HG03103 (cell line): ENCODE results near the gene RTRAF.

Experiments used
- ATAC-seq: cut with Tn5 transposase; IDR thresholded peaks from one replicate; pipeline ENCODE4 v1.9.1; 2021; ENCODE audit warnings: low read depth; ENCODE audit not compliant: unreplicated experiment

Gene RTRAF

GRCh38 chr14:52020161-52020714 is 30.9 kb downstream of the RTRAF start:
- no peak for ATAC-seq

- ATAC-seq = no peak
Measured at GRCh38 chr14:52020866-52021717, 31.7 kb downstream of the RTRAF start.

GRCh38 chr14:52021957-52022600 is 32.7 kb downstream of the RTRAF start:
- ATAC-seq = peak; percentile 73

GRCh38 chr14:52023518-52023917 is 34.2 kb downstream of the RTRAF start:
- no peak for ATAC-seq

GRCh38 chr14:52025310-52025709 is 36.0 kb downstream of the RTRAF start:
- no peak for ATAC-seq

GRCh38 chr14:52026017-52026660 is 36.8 kb downstream of the RTRAF start:
- ATAC-seq = no peak

GRCh38 chr14:52026901-52027300 is 37.6 kb downstream of the RTRAF start:
- ATAC-seq = no peak

GRCh38 chr14:52029881-52030280 is 40.5 kb downstream of the RTRAF start:
- no peak for ATAC-seq

- ATAC-seq = no peak
Measured at GRCh38 chr14:52031781-52032180, 42.4 kb downstream of the RTRAF start.

GRCh38 chr14:52032204-52032801 is 43.0 kb downstream of the RTRAF start:
- ATAC-seq = no peak

GRCh38 chr14:52033101-52033642 is 43.8 kb downstream of the RTRAF start:
- no peak for ATAC-seq

- no peak for ATAC-seq
Measured at GRCh38 chr14:52039124-52039815, 49.9 kb downstream of the RTRAF start.

- ATAC-seq = no peak
Measured at GRCh38 chr14:52040598-52040997, 51.3 kb downstream of the RTRAF start.

GRCh38 chr14:52042371-52043289 is 53.3 kb downstream of the RTRAF start:
- ATAC-seq = no peak

GRCh38 chr14:52043690-52044089 is 54.3 kb downstream of the RTRAF start:
- ATAC-seq = no peak

GRCh38 chr14:52044791-52045522 is 55.6 kb downstream of the RTRAF start:
- ATAC-seq = no peak

GRCh38 chr14:52046376-52046917 is 57.1 kb downstream of the RTRAF start:
- no peak for ATAC-seq

- ATAC-seq = no peak
Measured at GRCh38 chr14:52048116-52048515, 58.8 kb downstream of the RTRAF start.
